WTC11 (cell line): ENCODE data around the gene UQCR10. TPM values are rescaled to one million over a fixed set of nuclear protein-coding genes. Genes with fewer than 3 reads are reported as not detected.

Experiments
- ATAC-seq: fragments of 200-7000 bp; cut with Tn5 transposase; 2 replicates; pipeline ENCODE4 v1.10.0; 2021; ENCODE audit warnings: mild to moderate bottlenecking, moderate library complexity
- CTCF ChIA-PET: fragments of 300-600 bp; sonication (Branson Sonifier 250); formaldehyde crosslinking; loops from one replicate; lab custom pipeline; 2021; ENCODE audit warnings: antibody characterized with exemption; lab: Charles Lee
- POLR2A ChIA-PET: fragments of 350-600 bp; sonication (Branson Sonifier 250); formaldehyde crosslinking; loops from one replicate; lab custom pipeline; 2021; ENCODE audit warnings: antibody characterized with exemption; lab: Charles Lee
- DNase-seq: peaks from one replicate; pipeline ENCODE4 v3.0.0; 2021; ENCODE audit warnings: low spot score
- H3K27ac Mint-ChIP-seq: 2 replicates; pipeline ENCODE4 v1.8.0; 2021; ENCODE audit warnings: mixed read lengths
- H3K27me3 Mint-ChIP-seq: 2 replicates; pipeline ENCODE4 v1.8.0; 2021; ENCODE audit warnings: low read depth, mild to moderate bottlenecking, moderate library complexity, mixed read lengths
- H3K36me3 Mint-ChIP-seq: 2 replicates; pipeline ENCODE4 v1.8.0; 2021; ENCODE audit warnings: mixed read lengths
- H3K4me1 Mint-ChIP-seq: 2 replicates; pipeline ENCODE4 v1.8.0; 2022; ENCODE audit warnings: mixed read lengths
- H3K4me3 Mint-ChIP-seq: 2 replicates; pipeline ENCODE4 v1.8.0; 2021; ENCODE audit warnings: mild to moderate bottlenecking, moderate library complexity, mixed read lengths
- H3K9me3 Mint-ChIP-seq: 2 replicates; pipeline ENCODE4 v1.8.0; 2021; ENCODE audit warnings: mixed read lengths
- CREM ChIP-seq: sonication (generic); formaldehyde crosslinking; IDR thresholded peaks from 2 replicates; pipeline ENCODE4 v1.8.1; 2022; ENCODE audit warnings: mild to moderate bottlenecking, missing genetic modification reagents, moderate library complexity
- ERG ChIP-seq: fragments of 250-450 bp; sonication (Bioruptor Pico); IDR thresholded peaks from 2 replicates; pipeline ENCODE4 v1.8.0; 2021; ENCODE audit warnings: mild to moderate bottlenecking
- ETV6 ChIP-seq: sonication (generic); formaldehyde crosslinking; IDR thresholded peaks from 2 replicates; pipeline ENCODE4 v1.8.1; 2022; ENCODE audit warnings: mild to moderate bottlenecking, missing genetic modification reagents
- FOXP1 ChIP-seq: sonication (generic); formaldehyde crosslinking; IDR thresholded peaks from 2 replicates; pipeline ENCODE4 v1.8.0; 2022; ENCODE audit warnings: missing genetic modification reagents, mild to moderate bottlenecking, moderate library complexity, borderline replicate concordance
- GRHL2 ChIP-seq: fragments of 250-450 bp; sonication (Bioruptor Pico); IDR thresholded peaks from 2 replicates; pipeline ENCODE4 v1.8.0; 2022; ENCODE audit warnings: mild to moderate bottlenecking, moderate library complexity; ENCODE audit not compliant: insufficient replicate concordance, severe bottlenecking
- JUN ChIP-seq: sonication (generic); formaldehyde crosslinking; IDR thresholded peaks from 2 replicates; pipeline ENCODE4 v1.8.0; 2023; ENCODE audit warnings: mild to moderate bottlenecking, missing genetic modification reagents
- KAT7 ChIP-seq: sonication (generic); formaldehyde crosslinking; IDR thresholded peaks from 2 replicates; pipeline ENCODE4 v1.8.1; 2023; ENCODE audit warnings: missing genetic modification reagents, mild to moderate bottlenecking, borderline replicate concordance
- NR1H2 ChIP-seq: sonication (generic); formaldehyde crosslinking; IDR thresholded peaks from 2 replicates; pipeline ENCODE4 v1.9.0; 2021; ENCODE audit warnings: mild to moderate bottlenecking, moderate library complexity, missing genetic modification reagents
- PREB ChIP-seq: sonication (generic); formaldehyde crosslinking; IDR thresholded peaks from 2 replicates; pipeline ENCODE4 v1.8.1; 2022; ENCODE audit warnings: mild to moderate bottlenecking, missing genetic modification reagents, moderate library complexity, borderline replicate concordance
- SP1 ChIP-seq: sonication (generic); formaldehyde crosslinking; conservative IDR thresholded peaks from 2 replicates; pipeline ENCODE4 v1.8.1; 2022; ENCODE audit warnings: missing genetic modification reagents
- ZNF416 ChIP-seq: fragments of 250-450 bp; sonication (Bioruptor Pico); IDR thresholded peaks from 2 replicates; pipeline ENCODE4 v1.9.0; 2021; ENCODE audit warnings: mild to moderate bottlenecking, inconsistent platforms
- ZSCAN18 ChIP-seq: fragments of 250-450 bp; sonication (Bioruptor Pico); IDR thresholded peaks from 2 replicates; pipeline ENCODE4 v2.1.2; 2022; ENCODE audit warnings: mild to moderate bottlenecking, moderate library complexity
- total RNA-seq: library from RNA; stranded (reverse); gene quantifications from 3 replicates; pipeline ENCODE4 v1.2.3, GENCODE V29; 2021
- TF ChIP-seq, protein P1 (sequence below): fragments of 250-450 bp; sonication (Bioruptor Pico); IDR thresholded peaks from 2 replicates; pipeline ENCODE4 v1.9.0; 2021; ENCODE audit warnings: mild to moderate bottlenecking, borderline replicate concordance
- TF ChIP-seq, protein P2 (sequence below): sonication (generic); formaldehyde crosslinking; IDR thresholded peaks from 2 replicates; pipeline ENCODE4 v1.8.0; 2023; ENCODE audit warnings: mild to moderate bottlenecking, missing genetic modification reagents
- TF ChIP-seq, protein P3 (sequence below): fragments of 250-450 bp; sonication (Bioruptor Pico); conservative IDR thresholded peaks from 2 replicates; pipeline ENCODE4 v1.9.0; 2021; ENCODE audit warnings: mild to moderate bottlenecking
- TF ChIP-seq, protein P4 (sequence below): sonication (generic); formaldehyde crosslinking; IDR thresholded peaks from 2 replicates; pipeline ENCODE4 v1.8.0; 2023; ENCODE audit warnings: missing genetic modification reagents, mild to moderate bottlenecking, borderline replicate concordance
- TF ChIP-seq, protein P5 (sequence below): sonication (generic); formaldehyde crosslinking; conservative IDR thresholded peaks from 2 replicates; pipeline ENCODE4 v1.8.1; 2022; ENCODE audit warnings: mild to moderate bottlenecking, missing genetic modification reagents
- TF ChIP-seq, protein P6 (sequence below): sonication (generic); formaldehyde crosslinking; IDR thresholded peaks from 2 replicates; pipeline ENCODE4 v1.8.0; 2022; ENCODE audit warnings: mild to moderate bottlenecking, missing genetic modification reagents

UQCR10 gene
- total RNA-seq, 1 experiment from 2014 or later, result 119 TPM

DNA sequence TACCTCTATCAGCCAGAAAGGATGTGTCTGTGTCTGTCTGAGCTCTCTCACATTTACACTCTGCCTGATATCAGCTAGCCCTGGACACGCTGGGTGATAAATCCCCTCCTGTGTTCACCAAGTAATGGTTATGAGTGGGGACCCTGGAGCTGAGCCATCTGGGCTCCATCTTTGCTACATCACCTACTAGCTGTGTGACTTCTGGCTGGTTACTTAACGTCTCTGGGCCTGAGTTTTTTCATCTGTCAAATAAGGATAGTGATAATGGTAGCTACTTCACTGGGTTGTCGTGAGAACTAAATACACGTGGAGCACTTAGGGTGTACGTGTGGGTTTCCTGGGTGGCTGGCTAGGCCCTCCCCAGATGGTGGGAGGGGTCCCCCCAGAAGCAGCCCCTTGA is 22.9 kb downstream of the UQCR10 start:
- ChIA-PET POLR2A (no interaction called here), CTCF (interaction anchor here (3.0 kb wide), 1 partner anchor 215 kb away, joined by 11 read pairs; no protein-coding TSS in a partner anchor)
- ATAC-seq (no peak), DNase-seq (no peak)
- Mint-ChIP-seq H3K27me3 (no peaks in the 10 kb centered on the region), H3K27ac (no peak overlapping the region), H3K4me3 (no peak overlapping the region), H3K36me3 (peaks cover 17% of the 10 kb centered on the region), H3K4me1 (peaks cover 5% of the 10 kb centered on the region), H3K9me3 (no peaks in the 10 kb centered on the region)
- TF ChIP-seq ZNF416 (CRISPR knock-in tag) (no peak), CREM (no peak), FOXP1 (CRISPR knock-in tag) (no peak), NR1H2 (CRISPR knock-in tag) (no peak), PREB (CRISPR knock-in tag) (no peak), JUN (CRISPR knock-in tag) (no peak), ETV6 (no peak), KAT7 (CRISPR knock-in tag) (no peak), SP1 (CRISPR knock-in tag) (no peak), GRHL2 (CRISPR knock-in tag) (no peak), ZSCAN18 (CRISPR knock-in tag) (no peak), ERG (no peak)
- TF ChIP-seq, protein P1, sequence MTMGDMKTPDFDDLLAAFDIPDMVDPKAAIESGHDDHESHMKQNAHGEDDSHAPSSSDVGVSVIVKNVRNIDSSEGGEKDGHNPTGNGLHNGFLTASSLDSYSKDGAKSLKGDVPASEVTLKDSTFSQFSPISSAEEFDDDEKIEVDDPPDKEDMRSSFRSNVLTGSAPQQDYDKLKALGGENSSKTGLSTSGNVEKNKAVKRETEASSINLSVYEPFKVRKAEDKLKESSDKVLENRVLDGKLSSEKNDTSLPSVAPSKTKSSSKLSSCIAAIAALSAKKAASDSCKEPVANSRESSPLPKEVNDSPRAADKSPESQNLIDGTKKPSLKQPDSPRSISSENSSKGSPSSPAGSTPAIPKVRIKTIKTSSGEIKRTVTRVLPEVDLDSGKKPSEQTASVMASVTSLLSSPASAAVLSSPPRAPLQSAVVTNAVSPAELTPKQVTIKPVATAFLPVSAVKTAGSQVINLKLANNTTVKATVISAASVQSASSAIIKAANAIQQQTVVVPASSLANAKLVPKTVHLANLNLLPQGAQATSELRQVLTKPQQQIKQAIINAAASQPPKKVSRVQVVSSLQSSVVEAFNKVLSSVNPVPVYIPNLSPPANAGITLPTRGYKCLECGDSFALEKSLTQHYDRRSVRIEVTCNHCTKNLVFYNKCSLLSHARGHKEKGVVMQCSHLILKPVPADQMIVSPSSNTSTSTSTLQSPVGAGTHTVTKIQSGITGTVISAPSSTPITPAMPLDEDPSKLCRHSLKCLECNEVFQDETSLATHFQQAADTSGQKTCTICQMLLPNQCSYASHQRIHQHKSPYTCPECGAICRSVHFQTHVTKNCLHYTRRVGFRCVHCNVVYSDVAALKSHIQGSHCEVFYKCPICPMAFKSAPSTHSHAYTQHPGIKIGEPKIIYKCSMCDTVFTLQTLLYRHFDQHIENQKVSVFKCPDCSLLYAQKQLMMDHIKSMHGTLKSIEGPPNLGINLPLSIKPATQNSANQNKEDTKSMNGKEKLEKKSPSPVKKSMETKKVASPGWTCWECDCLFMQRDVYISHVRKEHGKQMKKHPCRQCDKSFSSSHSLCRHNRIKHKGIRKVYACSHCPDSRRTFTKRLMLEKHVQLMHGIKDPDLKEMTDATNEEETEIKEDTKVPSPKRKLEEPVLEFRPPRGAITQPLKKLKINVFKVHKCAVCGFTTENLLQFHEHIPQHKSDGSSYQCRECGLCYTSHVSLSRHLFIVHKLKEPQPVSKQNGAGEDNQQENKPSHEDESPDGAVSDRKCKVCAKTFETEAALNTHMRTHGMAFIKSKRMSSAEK (CRISPR knock-in tag), result no peak
- TF ChIP-seq, protein P2, sequence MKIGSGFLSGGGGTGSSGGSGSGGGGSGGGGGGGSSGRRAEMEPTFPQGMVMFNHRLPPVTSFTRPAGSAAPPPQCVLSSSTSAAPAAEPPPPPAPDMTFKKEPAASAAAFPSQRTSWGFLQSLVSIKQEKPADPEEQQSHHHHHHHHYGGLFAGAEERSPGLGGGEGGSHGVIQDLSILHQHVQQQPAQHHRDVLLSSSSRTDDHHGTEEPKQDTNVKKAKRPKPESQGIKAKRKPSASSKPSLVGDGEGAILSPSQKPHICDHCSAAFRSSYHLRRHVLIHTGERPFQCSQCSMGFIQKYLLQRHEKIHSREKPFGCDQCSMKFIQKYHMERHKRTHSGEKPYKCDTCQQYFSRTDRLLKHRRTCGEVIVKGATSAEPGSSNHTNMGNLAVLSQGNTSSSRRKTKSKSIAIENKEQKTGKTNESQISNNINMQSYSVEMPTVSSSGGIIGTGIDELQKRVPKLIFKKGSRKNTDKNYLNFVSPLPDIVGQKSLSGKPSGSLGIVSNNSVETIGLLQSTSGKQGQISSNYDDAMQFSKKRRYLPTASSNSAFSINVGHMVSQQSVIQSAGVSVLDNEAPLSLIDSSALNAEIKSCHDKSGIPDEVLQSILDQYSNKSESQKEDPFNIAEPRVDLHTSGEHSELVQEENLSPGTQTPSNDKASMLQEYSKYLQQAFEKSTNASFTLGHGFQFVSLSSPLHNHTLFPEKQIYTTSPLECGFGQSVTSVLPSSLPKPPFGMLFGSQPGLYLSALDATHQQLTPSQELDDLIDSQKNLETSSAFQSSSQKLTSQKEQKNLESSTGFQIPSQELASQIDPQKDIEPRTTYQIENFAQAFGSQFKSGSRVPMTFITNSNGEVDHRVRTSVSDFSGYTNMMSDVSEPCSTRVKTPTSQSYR (CRISPR knock-in tag), result no peak
- TF ChIP-seq, protein P3, sequence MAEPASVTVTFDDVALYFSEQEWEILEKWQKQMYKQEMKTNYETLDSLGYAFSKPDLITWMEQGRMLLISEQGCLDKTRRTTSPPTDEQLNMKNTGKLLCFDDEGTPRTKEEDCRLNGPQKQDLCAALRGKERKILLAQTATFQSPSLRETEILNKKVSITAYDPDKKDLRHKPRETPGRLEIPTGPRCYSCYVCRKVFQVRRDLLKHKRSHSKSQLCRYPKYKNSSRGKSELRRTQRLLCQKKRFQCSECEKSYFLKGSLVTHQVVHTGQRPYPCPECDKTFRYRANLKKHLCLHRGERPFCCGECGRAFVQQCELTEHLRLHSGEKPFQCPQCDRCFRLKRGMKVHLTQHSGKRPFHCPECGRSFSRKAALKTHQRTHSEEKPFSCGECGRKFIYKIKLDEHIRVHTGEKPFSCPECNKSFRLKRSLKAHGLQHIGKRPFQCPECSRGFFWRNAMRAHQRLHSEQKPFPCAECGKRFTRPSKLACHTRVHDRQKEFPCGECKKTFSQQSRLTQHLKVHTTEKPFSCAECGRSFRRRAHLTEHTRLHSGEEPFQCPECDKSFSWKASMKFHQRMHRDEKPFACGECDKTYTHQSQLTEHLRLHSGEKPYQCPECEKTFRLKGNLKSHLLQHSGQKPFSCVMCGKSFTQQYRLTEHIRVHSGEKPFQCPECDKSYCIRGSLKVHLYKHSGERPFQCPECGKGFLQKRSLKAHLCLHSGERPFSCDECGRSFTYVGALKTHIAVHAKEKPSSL (CRISPR knock-in tag), result no peak
- TF ChIP-seq, protein P4, sequence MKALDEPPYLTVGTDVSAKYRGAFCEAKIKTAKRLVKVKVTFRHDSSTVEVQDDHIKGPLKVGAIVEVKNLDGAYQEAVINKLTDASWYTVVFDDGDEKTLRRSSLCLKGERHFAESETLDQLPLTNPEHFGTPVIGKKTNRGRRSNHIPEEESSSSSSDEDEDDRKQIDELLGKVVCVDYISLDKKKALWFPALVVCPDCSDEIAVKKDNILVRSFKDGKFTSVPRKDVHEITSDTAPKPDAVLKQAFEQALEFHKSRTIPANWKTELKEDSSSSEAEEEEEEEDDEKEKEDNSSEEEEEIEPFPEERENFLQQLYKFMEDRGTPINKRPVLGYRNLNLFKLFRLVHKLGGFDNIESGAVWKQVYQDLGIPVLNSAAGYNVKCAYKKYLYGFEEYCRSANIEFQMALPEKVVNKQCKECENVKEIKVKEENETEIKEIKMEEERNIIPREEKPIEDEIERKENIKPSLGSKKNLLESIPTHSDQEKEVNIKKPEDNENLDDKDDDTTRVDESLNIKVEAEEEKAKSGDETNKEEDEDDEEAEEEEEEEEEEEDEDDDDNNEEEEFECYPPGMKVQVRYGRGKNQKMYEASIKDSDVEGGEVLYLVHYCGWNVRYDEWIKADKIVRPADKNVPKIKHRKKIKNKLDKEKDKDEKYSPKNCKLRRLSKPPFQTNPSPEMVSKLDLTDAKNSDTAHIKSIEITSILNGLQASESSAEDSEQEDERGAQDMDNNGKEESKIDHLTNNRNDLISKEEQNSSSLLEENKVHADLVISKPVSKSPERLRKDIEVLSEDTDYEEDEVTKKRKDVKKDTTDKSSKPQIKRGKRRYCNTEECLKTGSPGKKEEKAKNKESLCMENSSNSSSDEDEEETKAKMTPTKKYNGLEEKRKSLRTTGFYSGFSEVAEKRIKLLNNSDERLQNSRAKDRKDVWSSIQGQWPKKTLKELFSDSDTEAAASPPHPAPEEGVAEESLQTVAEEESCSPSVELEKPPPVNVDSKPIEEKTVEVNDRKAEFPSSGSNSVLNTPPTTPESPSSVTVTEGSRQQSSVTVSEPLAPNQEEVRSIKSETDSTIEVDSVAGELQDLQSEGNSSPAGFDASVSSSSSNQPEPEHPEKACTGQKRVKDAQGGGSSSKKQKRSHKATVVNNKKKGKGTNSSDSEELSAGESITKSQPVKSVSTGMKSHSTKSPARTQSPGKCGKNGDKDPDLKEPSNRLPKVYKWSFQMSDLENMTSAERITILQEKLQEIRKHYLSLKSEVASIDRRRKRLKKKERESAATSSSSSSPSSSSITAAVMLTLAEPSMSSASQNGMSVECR, result no peak
- TF ChIP-seq, protein P5, sequence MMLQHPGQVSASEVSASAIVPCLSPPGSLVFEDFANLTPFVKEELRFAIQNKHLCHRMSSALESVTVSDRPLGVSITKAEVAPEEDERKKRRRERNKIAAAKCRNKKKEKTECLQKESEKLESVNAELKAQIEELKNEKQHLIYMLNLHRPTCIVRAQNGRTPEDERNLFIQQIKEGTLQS, result no peak
- TF ChIP-seq, protein P6, sequence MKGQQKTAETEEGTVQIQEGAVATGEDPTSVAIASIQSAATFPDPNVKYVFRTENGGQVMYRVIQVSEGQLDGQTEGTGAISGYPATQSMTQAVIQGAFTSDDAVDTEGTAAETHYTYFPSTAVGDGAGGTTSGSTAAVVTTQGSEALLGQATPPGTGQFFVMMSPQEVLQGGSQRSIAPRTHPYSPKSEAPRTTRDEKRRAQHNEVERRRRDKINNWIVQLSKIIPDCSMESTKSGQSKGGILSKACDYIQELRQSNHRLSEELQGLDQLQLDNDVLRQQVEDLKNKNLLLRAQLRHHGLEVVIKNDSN (CRISPR knock-in tag), result no peak
